Measurements from ENCODE around the gene CREB3L2. TPM values are rescaled to one million over a fixed set of nuclear protein-coding genes. Genes with fewer than 3 reads are reported as not detected.
"Not testable (repeated sequence)": the region's sequence is repeated elsewhere in the genome, so short reads cannot be mapped to it uniquely, and the experiment has no call there.

The CREB3L2 gene
- polyA plus RNA-seq, 1 of the 3 experiments (the other 2 are of a cell fraction) = 22.9 TPM

DNA sequence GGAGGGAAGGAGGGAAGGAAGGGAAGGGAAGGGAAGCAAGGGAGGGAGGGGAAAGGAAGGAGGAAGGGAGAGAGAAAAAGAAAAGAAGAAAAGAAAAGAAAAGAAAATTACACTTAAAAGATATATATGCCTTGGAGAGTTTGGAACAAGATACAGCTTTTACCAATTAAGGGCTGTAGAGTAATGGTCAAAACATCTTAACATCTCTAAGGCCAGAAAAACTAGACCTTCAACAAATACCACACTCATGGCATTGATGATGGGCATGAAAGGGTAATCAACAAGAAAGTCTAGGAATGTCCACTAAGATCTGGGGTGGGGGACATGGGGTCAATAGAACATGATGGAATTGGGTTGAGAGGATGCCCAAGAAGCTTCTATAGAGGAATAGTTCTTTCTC is 74.5 kb downstream of the CREB3L2 start (continued):
- TF ChIP-seq, protein P1, sequence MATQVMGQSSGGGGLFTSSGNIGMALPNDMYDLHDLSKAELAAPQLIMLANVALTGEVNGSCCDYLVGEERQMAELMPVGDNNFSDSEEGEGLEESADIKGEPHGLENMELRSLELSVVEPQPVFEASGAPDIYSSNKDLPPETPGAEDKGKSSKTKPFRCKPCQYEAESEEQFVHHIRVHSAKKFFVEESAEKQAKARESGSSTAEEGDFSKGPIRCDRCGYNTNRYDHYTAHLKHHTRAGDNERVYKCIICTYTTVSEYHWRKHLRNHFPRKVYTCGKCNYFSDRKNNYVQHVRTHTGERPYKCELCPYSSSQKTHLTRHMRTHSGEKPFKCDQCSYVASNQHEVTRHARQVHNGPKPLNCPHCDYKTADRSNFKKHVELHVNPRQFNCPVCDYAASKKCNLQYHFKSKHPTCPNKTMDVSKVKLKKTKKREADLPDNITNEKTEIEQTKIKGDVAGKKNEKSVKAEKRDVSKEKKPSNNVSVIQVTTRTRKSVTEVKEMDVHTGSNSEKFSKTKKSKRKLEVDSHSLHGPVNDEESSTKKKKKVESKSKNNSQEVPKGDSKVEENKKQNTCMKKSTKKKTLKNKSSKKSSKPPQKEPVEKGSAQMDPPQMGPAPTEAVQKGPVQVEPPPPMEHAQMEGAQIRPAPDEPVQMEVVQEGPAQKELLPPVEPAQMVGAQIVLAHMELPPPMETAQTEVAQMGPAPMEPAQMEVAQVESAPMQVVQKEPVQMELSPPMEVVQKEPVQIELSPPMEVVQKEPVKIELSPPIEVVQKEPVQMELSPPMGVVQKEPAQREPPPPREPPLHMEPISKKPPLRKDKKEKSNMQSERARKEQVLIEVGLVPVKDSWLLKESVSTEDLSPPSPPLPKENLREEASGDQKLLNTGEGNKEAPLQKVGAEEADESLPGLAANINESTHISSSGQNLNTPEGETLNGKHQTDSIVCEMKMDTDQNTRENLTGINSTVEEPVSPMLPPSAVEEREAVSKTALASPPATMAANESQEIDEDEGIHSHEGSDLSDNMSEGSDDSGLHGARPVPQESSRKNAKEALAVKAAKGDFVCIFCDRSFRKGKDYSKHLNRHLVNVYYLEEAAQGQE (IDR thresholded peaks at IDR 0.05; ENCODE audit: low read depth, low read length) = no peak
- TF ChIP-seq EP300 (IDR thresholded peaks at IDR 0.05; ENCODE audit: borderline replicate concordance in 1 of 2, low read depth in 1 of 2, low read length in 1 of 2) (no peak), FOSL2 (IDR thresholded peaks at IDR 0.05; ENCODE audit: borderline replicate concordance, low read depth) (no peak), RFX5 (IDR thresholded peaks at IDR 0.05; ENCODE audit: low read length) (no peak), JUND (IDR thresholded peaks at IDR 0.05) (no peak)
- TF ChIP-seq, protein P2, sequence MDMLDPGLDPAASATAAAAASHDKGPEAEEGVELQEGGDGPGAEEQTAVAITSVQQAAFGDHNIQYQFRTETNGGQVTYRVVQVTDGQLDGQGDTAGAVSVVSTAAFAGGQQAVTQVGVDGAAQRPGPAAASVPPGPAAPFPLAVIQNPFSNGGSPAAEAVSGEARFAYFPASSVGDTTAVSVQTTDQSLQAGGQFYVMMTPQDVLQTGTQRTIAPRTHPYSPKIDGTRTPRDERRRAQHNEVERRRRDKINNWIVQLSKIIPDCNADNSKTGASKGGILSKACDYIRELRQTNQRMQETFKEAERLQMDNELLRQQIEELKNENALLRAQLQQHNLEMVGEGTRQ (IDR thresholded peaks at IDR 0.05; ENCODE audit: borderline replicate concordance, low read depth, low read length) = no peak
- TF ChIP-seq, protein P3, sequence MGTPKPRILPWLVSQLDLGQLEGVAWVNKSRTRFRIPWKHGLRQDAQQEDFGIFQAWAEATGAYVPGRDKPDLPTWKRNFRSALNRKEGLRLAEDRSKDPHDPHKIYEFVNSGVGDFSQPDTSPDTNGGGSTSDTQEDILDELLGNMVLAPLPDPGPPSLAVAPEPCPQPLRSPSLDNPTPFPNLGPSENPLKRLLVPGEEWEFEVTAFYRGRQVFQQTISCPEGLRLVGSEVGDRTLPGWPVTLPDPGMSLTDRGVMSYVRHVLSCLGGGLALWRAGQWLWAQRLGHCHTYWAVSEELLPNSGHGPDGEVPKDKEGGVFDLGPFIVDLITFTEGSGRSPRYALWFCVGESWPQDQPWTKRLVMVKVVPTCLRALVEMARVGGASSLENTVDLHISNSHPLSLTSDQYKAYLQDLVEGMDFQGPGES (IDR thresholded peaks at IDR 0.05; ENCODE audit: low read depth, low read length) = no peak

DNA sequence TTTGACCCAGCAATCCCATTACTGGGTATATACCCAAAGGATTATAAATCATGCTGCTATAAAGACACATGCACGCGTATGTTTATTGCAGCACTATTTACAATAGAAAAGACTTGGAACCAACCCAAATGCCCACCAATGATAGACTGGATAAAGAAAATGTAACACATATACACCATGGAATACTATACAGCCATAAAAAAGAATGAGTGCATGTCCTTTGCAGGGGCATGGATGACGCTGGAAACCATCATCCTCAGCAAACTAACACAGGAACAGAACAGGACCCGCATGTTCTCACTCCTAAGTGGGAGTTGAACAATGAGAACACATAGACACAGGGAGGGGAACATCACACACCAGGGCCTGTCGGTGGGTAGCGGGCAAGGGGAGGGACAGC is 75.7 kb downstream of the CREB3L2 start:
- H3K4me2 ChIP-seq; POLR2A ChIA-PET; H3K9me3 ChIP-seq; CTCF ChIA-PET; H3K9ac ChIP-seq; H3K9me2 ChIP-seq; H2AFZ ChIP-seq (ENCODE audit: low read depth); H3K27ac ChIP-seq (ENCODE audit: low read depth in 2 of 2, low read length in 1 of 2); H3K27me3 ChIP-seq (ENCODE audit: insufficient read depth); H3K4me3 ChIP-seq (ENCODE audit: low read depth in 2 of 2, low read length in 1 of 2); DNase-seq; H4K20me1 ChIP-seq (ENCODE audit: insufficient read depth): not testable (repeated sequence)
- Histone ChIP-seq H3K4me1 (ENCODE audit: control insufficient read depth in 1 of 2, insufficient read depth in 2 of 2, low read depth in 1 of 2, low read length in 1 of 2) (peaks cover 0 to 26% of the 10 kb centered on the region in 2 experiments; a peak in 2 of 4 replicates), H3F3A (replicated peaks; ENCODE audit: insufficient read depth) (peaks cover 31% of the 10 kb centered on the region), H3K79me2 (ENCODE audit: insufficient read depth) (peaks cover 95% of the 10 kb centered on the region), H3K36me3 (replicated peaks in 1 of 2; ENCODE audit: control insufficient read depth in 1 of 2, insufficient read depth in 2 of 2, low read length in 1 of 2) (peaks cover 12 to 33% of the 10 kb centered on the region in 2 experiments)
- WGBS (ENCODE audit: low lambda C conversion rate) = 92% methylated on average over 6 of the region's 6 CpGs

DNA sequence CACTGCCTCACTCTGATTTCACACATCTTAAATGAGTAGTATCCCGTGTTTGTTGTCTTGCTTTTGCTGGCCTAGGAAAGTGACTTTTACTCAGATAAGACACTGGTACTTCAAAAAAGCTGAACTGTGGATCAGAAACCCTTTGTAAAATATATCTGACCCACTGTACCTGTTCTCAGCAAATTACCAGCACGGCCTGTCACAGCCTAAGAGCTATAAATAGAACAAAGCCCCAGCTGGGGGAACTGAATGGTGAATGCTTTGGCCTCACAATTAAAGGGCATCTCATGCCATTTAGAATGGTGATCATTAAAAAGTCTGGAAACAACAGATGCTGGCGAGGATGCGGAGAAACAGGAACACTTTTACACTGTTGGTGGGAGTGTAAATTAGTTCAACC is 76.1 kb downstream of the CREB3L2 start:
- peaks cover 0 to 23% of the 10 kb centered on the region in 2 experiments; a peak in 2 of 4 replicates for H3K4me1 ChIP-seq (ENCODE audit: control insufficient read depth in 1 of 2, insufficient read depth in 2 of 2, low read depth in 1 of 2, low read length in 1 of 2)
- H3K9me2 ChIP-seq = no peaks in the 10 kb centered on the region
- peaks cover 96% of the 10 kb centered on the region for H3K79me2 ChIP-seq (ENCODE audit: insufficient read depth)

More for the DNA sequence above, 76.1 kb downstream of the CREB3L2 start:
- DNase-seq = no peak
- Histone ChIP-seq H3K27ac (ENCODE audit: low read depth in 2 of 2, low read length in 1 of 2) (no peak overlapping the region), H3K27me3 (ENCODE audit: insufficient read depth) (no peaks in the 10 kb centered on the region), H3F3A (replicated peaks; ENCODE audit: insufficient read depth) (peaks cover 27% of the 10 kb centered on the region), H3K4me3 (ENCODE audit: low read depth in 2 of 2, low read length in 1 of 2) (no peak overlapping the region), H3K9me3 (no peaks in the 10 kb centered on the region), H3K36me3 (replicated peaks in 1 of 2; ENCODE audit: control insufficient read depth in 1 of 2, insufficient read depth in 2 of 2, low read length in 1 of 2) (peaks cover 12 to 34% of the 10 kb centered on the region in 2 experiments), H2AFZ (ENCODE audit: low read depth) (no peak overlapping the region), H3K9ac (no peak overlapping the region), H3K4me2 (no peak overlapping the region), H4K20me1 (ENCODE audit: insufficient read depth) (no peaks in the 10 kb centered on the region)
- ChIA-PET CTCF (interaction anchor here (1.0 to 1.4 kb wide), 3 partner anchors 25 to 77 kb away, joined by 3 to 4 read pairs (median 3); no protein-coding TSS in a partner anchor), POLR2A (no interaction called here)
- TF ChIP-seq TAF1 (IDR thresholded peaks at IDR 0.05; ENCODE audit: borderline replicate concordance, low read depth, low read length) (no peak), RFX5 (IDR thresholded peaks at IDR 0.05; ENCODE audit: low read length) (no peak), MXI1 (IDR thresholded peaks at IDR 0.05; ENCODE audit: low read depth, low read length) (no peak), POLR2AphosphoS5 (IDR thresholded peaks at IDR 0.05; ENCODE audit: low read depth, low read length) (no peak), SIN3A (IDR thresholded peaks at IDR 0.05; ENCODE audit: borderline replicate concordance, low read depth, low read length) (no peak), FOSL2 (IDR thresholded peaks at IDR 0.05; ENCODE audit: borderline replicate concordance, low read depth) (no peak), GATA2 (CRISPR knock-in tag; IDR thresholded peaks at IDR 0.05) (no peak), EP300 (IDR thresholded peaks at IDR 0.05; ENCODE audit: borderline replicate concordance in 1 of 2, low read depth in 1 of 2, low read length in 1 of 2) (no peak), FOXJ3 (CRISPR knock-in tag; IDR thresholded peaks at IDR 0.05) (no peak)
- TF ChIP-seq, protein P2 (IDR thresholded peaks at IDR 0.05; ENCODE audit: borderline replicate concordance, low read depth, low read length) = no peak
- TF ChIP-seq, protein P4, sequence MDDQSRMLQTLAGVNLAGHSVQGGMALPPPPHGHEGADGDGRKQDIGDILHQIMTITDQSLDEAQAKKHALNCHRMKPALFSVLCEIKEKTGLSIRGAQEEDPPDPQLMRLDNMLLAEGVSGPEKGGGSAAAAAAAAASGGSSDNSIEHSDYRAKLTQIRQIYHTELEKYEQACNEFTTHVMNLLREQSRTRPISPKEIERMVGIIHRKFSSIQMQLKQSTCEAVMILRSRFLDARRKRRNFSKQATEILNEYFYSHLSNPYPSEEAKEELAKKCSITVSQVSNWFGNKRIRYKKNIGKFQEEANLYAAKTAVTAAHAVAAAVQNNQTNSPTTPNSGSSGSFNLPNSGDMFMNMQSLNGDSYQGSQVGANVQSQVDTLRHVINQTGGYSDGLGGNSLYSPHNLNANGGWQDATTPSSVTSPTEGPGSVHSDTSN (IDR thresholded peaks at IDR 0.05) = no peak
- 85% methylated on average over 4 of the region's 4 CpGs for WGBS (ENCODE audit: low lambda C conversion rate)

Measured in SK-N-SH (cell line).